Activated naive CD8-positive, alpha-beta T cell treated with anti-CD3 and anti-CD28 coated beads, Interleukin-2, amount 50 U/mL, for 16 hours (primary cell): ENCODE measurements around the gene VARS1.
"Not testable (repeated sequence)": the region's sequence is repeated elsewhere in the genome, so short reads cannot be mapped to it uniquely, and the experiment has no call there.

Experiments used
- DNase-seq: peaks from one replicate; pipeline ENCODE4 v3.0.0-alpha.2; 2020; ENCODE audit warnings: low read depth, low spot score

VARS1 gene

DNA sequence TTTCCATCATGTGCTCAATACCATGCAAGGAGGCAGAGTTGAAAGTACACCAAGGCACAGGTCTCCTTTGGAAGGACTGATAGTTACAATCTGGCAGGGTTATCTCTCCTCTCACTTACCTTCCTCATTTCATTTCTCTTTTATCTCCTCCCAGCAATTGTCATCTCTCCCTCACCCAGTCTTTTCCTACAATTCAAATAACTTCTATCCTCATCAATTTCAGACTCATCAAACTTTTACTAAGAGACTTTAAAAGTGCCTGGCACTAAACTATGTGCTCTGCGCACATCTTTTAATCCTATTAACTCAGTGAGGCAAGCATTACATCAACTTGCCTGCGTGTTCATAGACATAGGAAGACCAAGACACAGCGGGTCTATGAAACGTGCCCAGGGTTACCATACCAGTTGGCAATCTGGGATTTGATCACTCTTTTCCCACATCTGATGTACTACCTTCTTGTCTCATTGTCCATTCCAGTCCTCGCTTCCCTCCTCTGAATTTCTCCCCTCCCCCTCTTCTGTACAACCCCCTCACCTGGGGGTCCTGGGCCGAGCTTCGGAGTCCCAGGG, 1.2 kb downstream of the VARS1 start:
- no peak for DNase-seq

DNA sequence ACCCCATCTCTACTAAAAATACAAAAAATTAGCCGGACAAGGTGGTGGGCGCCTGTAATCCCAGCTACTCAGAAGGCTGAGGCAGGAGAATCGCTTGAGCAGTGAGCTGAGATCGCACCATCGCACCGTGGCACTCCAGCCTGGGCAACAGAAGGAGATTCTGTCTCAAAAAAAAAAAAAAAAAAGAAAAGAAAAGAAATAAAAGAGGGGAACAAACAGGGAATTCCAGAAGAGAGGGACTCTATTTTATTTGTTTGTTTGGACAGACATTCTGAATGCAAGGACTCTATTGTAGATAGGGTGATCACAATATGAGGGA, 1.7 kb downstream of the VARS1 start:
- not testable (repeated sequence) for DNase-seq

DNA sequence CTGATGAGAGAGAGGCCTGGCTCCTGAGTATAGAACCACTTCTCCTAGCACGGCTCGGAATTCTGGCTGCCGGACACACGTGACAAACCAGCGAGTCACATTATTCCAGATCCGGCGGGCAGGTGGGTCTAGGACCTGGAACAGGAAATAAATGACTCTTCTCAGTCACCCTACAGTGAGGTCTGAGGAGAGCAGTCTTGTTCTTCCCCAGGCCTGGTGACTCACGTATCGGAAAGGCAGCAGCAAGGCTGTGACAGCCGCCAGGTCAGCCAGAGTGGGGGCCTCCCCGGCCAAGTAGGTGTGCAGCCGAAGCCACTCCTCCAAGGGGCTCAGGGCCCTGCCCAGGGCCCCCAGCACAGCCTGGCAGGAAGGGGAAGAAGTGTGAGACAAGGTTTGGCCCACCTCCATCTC, 2.8 kb downstream of the VARS1 start:
- DNase-seq: no peak

DNA sequence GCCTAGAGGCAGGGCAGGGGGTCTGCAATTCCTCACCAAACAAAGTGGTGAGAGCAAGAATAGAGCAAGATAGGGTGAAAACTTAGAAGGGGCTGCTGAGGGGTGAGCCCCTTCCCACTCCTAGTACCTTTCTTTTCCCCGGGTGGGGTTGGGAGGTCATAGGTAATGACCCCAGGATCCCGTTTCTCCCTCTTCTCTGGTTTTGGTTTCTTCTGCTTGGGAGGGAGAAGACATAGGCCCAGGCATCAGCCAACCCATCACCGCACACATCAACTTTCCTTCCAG, 3.5 kb downstream of the VARS1 start:
- DNase-seq: no peak

GRCh38 chr6:31791324-31792089, 4.0 kb downstream of the VARS1 start:
- DNase-seq: no peak

GRCh38 chr6:31785475-31785874, 10.1 kb downstream of the VARS1 start:
- no peak for DNase-seq

DNA sequence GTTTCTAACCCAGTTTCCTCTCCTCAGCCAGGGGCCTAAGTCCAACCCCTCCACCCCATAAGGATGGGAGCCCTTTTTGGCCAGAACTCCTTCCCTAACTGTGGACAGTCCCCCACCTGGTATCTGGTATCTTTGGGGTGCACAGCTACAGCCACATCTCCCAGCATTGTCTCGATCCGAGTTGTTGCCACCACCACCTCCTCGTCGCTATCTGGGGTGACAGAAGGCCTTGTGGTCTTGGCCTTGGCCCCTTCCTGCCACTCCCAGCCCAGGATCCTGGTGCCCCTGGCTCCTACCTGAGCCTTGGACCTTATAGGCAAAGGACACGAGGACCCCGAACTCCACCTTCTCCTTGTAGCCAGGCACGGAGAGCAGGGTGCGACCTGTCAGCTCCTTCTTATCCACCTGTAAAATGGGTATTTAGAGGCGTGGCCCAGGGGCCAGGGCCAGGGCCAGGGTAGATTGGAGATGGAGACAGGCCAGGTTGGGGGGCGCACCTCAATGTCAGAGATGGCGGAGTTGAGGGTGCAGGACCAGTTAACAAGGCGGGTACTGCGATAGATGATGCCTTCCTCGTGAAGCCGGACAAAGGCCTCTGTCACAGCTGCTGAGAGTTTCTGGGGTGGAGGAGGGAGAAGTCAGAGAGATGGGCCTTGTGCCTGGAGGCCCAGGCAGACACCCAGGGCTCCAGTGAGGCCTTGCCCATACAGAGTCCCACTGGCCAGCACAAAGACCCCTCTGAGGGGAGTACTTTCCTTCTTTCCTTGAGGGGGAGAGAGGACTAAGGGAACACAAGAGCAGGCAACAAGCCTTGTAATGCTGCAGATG, 11.2 kb downstream of the VARS1 start:
- no peak for DNase-seq

DNA sequence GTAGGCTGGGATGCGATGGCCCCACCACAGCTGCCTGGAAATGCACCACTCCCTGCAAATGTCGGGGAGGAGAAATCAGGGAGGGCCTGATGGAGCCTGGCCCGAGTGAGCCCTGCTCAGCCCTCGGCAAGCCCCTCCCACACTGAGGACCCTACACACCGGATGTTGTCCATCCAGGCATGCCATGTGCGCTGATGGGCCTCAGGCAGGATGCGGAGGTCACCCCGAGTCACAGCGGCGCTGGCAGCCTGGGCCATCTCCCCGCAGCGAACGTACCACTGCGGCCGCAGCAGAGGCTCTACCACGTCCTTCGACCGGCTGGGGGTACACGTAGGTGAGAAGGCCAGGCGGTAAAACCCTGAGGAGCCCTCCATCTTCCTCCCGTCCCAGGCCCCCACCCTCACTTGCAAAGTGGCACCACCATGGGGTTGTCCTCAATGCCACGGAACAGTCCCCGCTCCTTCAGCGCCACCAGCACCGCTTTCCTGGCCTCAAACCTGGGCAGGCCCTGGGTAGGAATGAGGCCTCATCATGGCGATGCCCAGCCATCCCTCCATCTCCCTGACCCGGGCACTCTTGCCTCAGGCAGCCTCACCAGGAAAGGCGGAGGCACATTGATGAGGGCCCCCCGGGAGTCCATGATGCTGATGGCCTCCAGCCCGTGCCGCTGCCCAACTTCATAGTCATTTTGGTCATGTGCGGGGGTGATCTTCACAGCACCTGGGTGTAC, 13.3 kb downstream of the VARS1 start:
- no peak for DNase-seq

GRCh38 chr6:31781244-31782125, 14.1 kb downstream of the VARS1 start:
- no peak for DNase-seq

DNA sequence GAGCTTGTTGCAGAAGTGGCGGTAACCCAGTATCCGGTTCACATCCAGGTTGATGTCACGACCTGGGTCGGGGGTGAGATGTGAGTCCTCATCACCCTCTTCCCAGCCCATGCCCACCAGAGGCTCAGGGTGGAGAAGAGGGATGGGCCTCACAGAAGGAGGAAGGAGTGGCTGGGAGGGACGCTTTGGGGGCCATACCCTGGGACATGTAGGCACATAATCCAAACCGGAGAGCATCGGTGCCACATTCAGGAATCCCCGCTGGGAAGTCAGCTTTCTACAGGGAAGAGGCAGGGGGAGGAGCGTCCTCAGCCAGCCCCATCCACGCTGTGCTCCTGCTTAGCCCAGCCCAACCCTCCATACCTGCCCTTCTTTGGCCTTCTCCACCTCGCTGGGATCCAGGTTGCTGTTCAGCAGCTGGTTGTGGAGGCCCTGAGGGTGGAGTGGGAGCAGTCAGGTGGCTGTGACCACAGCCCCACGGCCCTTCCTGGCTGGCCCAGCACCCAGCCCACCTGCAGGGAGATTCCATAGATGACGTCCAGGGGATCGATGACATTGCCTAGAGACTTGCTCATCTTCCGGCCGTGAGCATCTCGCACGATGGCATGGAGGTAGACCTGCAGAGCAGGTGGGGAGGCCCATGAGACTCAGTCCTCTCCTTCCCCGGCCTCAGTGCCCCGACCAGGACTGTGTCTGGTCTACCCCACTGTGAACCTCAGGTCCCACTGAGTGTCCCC, 14.9 kb downstream of the VARS1 start:
- no peak for DNase-seq

- DNase-seq: no peak
Observed at GRCh38 chr6:31779908-31780307, 15.6 kb downstream of the VARS1 start.

GRCh38 chr6:31778999-31779885, 16.3 kb downstream of the VARS1 start:
- no peak for DNase-seq

DNA sequence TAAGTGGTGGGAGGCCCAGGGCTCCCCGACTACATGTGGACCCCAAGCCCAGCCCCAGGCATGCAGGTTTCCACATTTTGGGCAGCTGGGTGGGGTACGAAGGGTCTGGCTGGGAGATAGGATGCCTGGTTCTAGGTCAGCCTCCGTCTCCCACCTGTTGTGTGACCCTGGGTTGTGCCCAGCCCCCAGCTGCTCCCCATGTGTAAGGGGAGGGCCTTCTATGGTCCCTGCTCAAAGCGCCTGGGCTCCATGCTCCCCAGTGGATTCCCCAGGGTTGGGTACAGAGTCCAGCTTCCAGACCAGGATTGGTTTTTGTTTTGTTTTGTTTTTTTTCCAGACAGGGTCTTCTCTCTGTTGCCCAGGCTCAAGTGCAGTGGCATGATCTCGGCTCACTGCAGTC, 17.4 kb downstream of the VARS1 start:
- DNase-seq: no peak

- no peak for DNase-seq
Observed at GRCh38 chr6:31777667-31778050, 17.9 kb downstream of the VARS1 start.

DNA sequence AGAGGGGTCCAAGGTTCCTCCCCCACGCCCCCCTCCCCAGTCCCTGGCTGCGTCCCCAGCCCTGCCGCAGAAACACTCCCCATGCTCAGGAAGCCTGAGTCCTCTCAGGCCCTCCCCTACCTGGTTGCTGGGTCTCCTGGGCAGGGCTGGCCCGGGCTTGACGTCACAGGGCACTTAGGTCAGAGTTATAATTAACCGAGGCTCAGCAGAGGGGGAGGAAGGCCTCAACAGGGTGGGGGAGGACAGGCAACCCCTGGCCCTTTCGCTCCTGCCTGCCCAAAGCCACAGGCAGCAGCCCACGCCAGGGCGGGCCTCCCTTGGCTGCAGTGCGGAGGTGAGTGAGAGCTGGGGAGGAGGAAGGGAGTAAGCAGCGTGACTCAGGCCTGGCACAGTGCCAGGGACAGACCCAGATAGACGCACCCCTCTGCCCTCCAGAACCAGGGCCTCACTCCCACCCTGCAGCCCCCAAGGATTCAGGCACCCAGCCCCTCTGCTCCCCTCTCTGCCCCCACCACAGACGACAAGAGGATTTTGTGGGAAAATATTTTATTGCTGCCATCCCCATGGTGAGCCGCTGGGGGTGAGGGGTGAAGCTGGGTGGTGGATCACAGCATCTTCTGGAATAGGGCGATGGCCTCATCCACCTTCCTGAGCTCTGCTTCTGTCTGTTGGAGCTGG, 18.4 kb downstream of the VARS1 start, which contains the start of gene VWA7:
TSS of gene VWA7 (minus strand) at position 340 of the 678 bp plus-strand sequence. CDS start 549 bp downstream, outside the sequence.
- peak; percentile 21 for DNase-seq

- DNase-seq: no peak
Observed at GRCh38 chr6:31776485-31776988, 19.0 kb downstream of the VARS1 start.

DNA sequence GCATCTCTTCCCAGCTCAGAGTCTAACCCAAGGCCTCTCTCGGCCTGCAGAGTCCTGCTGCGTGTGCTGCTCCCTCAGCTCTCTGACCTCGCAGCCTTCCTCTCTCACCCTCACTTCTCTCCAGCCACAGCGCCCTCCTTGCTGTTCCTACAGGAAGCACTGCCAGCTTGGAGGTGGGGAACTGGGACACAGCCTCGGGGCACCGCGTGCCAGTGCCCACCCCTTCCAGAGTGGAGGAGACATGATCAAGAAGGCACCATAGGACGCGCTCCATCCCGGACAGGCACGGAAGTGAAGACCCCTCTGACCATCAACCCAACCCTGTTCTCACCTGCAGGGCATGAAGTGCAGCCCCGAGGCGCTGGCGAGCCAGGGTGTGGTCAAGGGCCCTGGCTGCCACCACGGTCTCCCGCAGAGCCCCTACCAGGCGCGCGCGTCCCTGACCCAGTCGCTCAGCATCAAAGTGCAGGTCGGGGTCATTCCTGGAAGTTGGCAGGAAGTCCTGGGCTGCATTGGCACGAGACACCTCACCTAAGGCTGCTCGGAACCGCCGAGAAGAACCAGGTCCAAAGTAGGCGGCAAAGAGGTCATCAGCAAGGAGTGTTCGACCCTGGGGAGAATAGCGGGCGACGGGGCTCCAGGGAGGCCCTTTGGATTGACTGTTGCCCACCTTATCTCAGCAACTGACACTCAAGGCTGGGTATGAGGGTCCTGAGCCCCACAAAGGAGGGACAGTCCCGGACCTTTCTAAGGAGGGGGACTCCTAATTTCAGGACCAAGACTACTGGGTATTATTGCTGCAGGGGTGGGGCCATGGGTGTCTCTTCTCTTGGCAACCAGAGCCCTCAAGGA, 19.7 kb downstream of the VARS1 start:
- no peak for DNase-seq

GRCh38 chr6:31775184-31775583, 20.4 kb downstream of the VARS1 start:
- DNase-seq: no peak
